Neutrophil (primary cell): ENCODE measurements around the gene CDH13.

Experiments
- H3K27ac ChIP-seq: fragments of 200-600 bp; sonication (generic); 2 replicates; pipeline ENCODE4 v1.5.1; 2016; ENCODE audit warnings: mild to moderate bottlenecking, moderate library complexity
- H3K27me3 ChIP-seq: fragments of 200-600 bp; sonication (generic); 2 replicates; pipeline ENCODE4 v1.6.0; 2016; ENCODE audit warnings: mild to moderate bottlenecking
- H3K36me3 ChIP-seq: fragments of 200-600 bp; sonication (generic); 2 replicates; pipeline ENCODE4 v1.5.1; 2017
- H3K4me1 ChIP-seq, 2 experiments: fragments of 200-600 bp in 1 of 2; sonication (generic) in 1 of 2; 1 replicate in 1 of 2; 2 replicates in 1 of 2; pipeline versions ENCODE4 v1.5.1 to v1.6.1; 2013 to 2016; ENCODE audit warnings: low read depth in 1 of 2, low read length in 1 of 2, mild to moderate bottlenecking in 1 of 2, moderate library complexity in 1 of 2; ENCODE audit not compliant: control insufficient read depth in 1 of 2, insufficient read depth in 1 of 2
- H3K4me3 ChIP-seq, 2 experiments: fragments of 200-600 bp in 1 of 2; sonication (generic) in 1 of 2; 1 replicate in 1 of 2; 2 replicates in 1 of 2; pipeline ENCODE4 v1.5.1; 2013 to 2016; ENCODE audit warnings: low read depth in 1 of 2, low read length in 1 of 2, mild to moderate bottlenecking in 1 of 2, moderate library complexity in 1 of 2
- H3K9me3 ChIP-seq: fragments of 200-600 bp; sonication (generic); 2 replicates; pipeline ENCODE4 v1.5.1; 2016
- TF ChIP-seq, protein P1 (sequence below): fragments of 200-600 bp; sonication (generic); IDR thresholded peaks from 2 replicates; pipeline ENCODE4 v1.5.1; 2016; ENCODE audit warnings: antibody characterized with exemption

The CDH13 gene

DNA sequence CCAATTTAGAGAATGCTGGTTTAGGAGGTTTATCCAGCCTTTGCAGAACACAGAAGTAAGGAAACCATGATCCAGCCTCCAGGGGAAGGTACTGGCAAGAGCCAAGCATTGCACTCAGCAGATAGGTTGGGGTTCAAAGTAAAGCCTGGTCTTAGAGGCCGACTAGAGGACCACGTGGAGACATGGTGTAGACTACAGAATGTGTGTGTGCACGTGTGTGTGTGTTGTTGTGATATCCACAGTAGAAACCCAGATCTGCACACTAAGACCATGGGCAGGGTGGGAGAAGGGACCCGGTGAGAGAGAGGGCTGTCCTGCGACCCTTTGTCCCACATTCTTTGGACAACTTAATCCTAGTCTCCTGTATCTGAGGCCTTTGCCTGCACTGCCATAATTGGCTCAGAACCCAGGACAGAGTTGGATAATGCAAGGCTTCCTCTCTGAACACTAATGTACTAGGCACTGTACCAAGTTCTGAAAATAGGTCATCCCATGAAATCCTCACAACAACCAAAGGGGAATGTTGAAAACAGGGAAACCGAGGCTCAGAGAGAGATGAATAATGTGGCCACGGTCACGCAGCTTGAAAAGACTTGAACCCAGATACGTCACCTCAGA, 855.9 kb downstream of the CDH13 start:
- Histone ChIP-seq H3K27me3 (no peaks in the 10 kb centered on the region), H3K36me3 (no peaks in the 10 kb centered on the region), H3K9me3 (no peaks in the 10 kb centered on the region), H3K4me3 (no peak overlapping the region), H3K27ac (no peak overlapping the region), H3K4me1 (no peaks in the 10 kb centered on the region)
- TF ChIP-seq, protein P1, sequence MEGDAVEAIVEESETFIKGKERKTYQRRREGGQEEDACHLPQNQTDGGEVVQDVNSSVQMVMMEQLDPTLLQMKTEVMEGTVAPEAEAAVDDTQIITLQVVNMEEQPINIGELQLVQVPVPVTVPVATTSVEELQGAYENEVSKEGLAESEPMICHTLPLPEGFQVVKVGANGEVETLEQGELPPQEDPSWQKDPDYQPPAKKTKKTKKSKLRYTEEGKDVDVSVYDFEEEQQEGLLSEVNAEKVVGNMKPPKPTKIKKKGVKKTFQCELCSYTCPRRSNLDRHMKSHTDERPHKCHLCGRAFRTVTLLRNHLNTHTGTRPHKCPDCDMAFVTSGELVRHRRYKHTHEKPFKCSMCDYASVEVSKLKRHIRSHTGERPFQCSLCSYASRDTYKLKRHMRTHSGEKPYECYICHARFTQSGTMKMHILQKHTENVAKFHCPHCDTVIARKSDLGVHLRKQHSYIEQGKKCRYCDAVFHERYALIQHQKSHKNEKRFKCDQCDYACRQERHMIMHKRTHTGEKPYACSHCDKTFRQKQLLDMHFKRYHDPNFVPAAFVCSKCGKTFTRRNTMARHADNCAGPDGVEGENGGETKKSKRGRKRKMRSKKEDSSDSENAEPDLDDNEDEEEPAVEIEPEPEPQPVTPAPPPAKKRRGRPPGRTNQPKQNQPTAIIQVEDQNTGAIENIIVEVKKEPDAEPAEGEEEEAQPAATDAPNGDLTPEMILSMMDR = no peak

DNA sequence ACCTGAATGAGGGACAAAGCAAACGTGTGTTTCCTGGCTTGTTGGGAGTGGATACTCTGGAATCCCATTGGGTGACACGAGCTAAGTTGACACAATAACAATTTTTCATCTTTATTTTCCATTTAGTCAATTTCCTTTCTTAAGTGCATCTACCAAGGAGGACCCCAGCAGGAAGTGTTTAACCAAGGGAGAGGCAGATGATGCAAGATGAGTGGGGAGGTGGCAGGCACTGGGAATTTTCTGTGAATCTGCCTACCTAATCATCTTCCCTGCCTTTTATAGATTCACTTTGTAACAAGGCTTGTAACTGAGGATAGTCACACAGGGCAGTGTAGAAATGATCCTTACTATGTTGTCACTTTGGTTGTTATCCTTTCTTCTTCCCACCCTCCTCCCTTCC, 863.3 kb downstream of the CDH13 start:
- Histone ChIP-seq H3K36me3 (no peaks in the 10 kb centered on the region), H3K27me3 (no peaks in the 10 kb centered on the region), H3K4me1 (no peaks in the 10 kb centered on the region), H3K4me3 (no peak overlapping the region), H3K9me3 (no peaks in the 10 kb centered on the region), H3K27ac (no peak overlapping the region)
- TF ChIP-seq, protein P1 = no peak

DNA sequence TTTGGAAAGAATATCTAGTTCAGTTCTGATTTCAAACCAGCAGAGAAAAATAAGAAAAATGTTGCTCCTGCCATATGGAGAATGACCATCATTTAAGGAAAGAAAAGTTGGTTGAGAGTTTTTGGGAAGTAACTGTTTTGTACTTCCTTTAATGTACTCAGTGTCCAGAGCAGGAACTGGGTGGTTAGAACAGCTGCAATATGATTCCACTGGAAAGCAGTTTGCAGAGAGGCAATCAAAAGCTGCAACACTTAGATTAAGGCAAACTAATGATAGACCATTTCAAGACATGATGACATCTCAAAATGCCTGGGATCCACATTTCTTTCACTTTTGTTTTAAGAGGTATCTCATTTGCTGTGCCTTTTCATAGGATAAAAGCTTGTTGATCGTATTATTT, 867.7 kb downstream of the CDH13 start:
- TF ChIP-seq, protein P1 = no peak

DNA sequence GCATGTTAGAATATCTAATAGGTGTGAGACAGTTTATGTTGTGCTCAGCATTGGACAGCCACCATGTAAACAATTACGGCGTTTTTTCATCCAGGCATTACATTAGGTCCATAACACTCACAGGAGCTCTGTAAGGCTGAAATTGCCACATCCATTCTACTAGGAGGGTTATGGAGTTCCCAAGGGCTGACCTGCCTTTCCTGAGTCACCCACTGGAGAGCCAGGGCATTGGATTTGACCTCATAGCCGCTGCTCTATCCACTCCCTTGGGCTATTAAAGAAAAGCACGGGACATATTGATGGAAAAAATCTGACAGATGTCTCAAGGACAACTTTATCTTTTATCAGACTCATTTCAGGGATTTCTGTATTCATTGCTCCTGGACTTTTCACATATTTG, 874.7 kb downstream of the CDH13 start:
- TF ChIP-seq, protein P1 = no peak

More for the DNA sequence above, 867.7 kb downstream of the CDH13 start:
- Histone ChIP-seq H3K4me1 (no peaks in the 10 kb centered on the region), H3K36me3 (no peaks in the 10 kb centered on the region), H3K27ac (no peak overlapping the region), H3K9me3 (no peaks in the 10 kb centered on the region), H3K4me3 (no peak overlapping the region), H3K27me3 (no peaks in the 10 kb centered on the region)

DNA sequence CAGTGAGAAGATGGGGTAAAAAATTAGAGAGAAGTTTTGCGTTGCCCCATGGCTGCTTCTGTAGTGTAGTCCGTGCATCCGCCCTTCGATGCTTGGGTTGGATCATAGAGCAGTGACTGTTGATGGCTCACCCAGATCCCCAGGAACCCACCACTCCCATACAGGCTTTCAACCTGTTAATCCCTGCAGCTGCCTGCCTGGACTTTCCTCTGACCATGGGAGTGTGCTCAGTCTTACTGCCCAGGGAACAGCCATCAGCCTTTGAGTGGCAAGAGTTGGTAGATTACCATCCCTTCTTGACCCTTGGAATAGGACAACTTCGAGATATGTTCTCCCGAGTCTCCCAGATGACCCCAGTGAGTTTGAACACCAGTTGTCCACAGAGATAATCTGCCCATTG, 881.5 kb downstream of the CDH13 start:
- Histone ChIP-seq H3K9me3 (no peaks in the 10 kb centered on the region), H3K27ac (no peak overlapping the region), H3K4me1 (no peaks in the 10 kb centered on the region), H3K4me3 (no peak overlapping the region), H3K36me3 (no peaks in the 10 kb centered on the region), H3K27me3 (no peaks in the 10 kb centered on the region)
- TF ChIP-seq, protein P1 = no peak

More for the DNA sequence above, 874.7 kb downstream of the CDH13 start:
- H3K27me3 ChIP-seq = no peaks in the 10 kb centered on the region
- H3K36me3 ChIP-seq = no peaks in the 10 kb centered on the region
- no peak overlapping the region for H3K4me3 ChIP-seq
- H3K9me3 ChIP-seq = no peaks in the 10 kb centered on the region
- no peak overlapping the region for H3K27ac ChIP-seq
- no peaks in the 10 kb centered on the region for H3K4me1 ChIP-seq
